Coronary artery (tissue), 2 donors: ENCODE results near the gene B3GALT5.

ENCODE experiments used
- DNase-seq: peaks from one replicate; pipeline ENCODE4 v3.0.0-alpha.2; 2017; ENCODE audit warnings: low spot score
- H3K27ac ChIP-seq, 2 donors: fragments of 200-600 bp; sonication (generic); one replicate each; pipeline ENCODE4 v1.5.1; 2016 to 2019
- H3K4me3 ChIP-seq: fragments of 200-600 bp; sonication (generic); 2 replicates; pipeline ENCODE4 v1.5.1; 2016; ENCODE audit warnings: mild to moderate bottlenecking, moderate library complexity
- CTCF ChIP-seq: fragments of 200-600 bp; sonication (generic); IDR thresholded peaks from one replicate; pipeline ENCODE4 v1.5.1; 2019; ENCODE audit warnings: antibody characterized with exemption

B3GALT5 gene

GRCh38 chr21:39625211-39625895 is 12.6 kb downstream of the B3GALT5 start:
- no peak for TF ChIP-seq CTCF
- H3K27ac ChIP-seq = no peak overlapping the region

GRCh38 chr21:39628385-39628784 is 15.6 kb downstream of the B3GALT5 start:
- Histone ChIP-seq H3K27ac (no peak overlapping the region), H3K4me3 (no peak overlapping the region)
- no peak for TF ChIP-seq CTCF
- DNase-seq = no peak

More at GRCh38 chr21:39625211-39625895, 12.6 kb downstream of the B3GALT5 start:
- DNase-seq = no peak
- H3K4me3 ChIP-seq = no peak overlapping the region

- H3K27ac ChIP-seq = no peak overlapping the region
- DNase-seq = no peak
- H3K4me3 ChIP-seq = no peak overlapping the region
- no peak for TF ChIP-seq CTCF
Observed at GRCh38 chr21:39630191-39630591, 17.5 kb downstream of the B3GALT5 start.

- no peak for DNase-seq
- TF ChIP-seq CTCF = no peak
Observed at GRCh38 chr21:39630827-39631226, 18.1 kb downstream of the B3GALT5 start.

GRCh38 chr21:39631842-39632562 is 19.3 kb downstream of the B3GALT5 start:
- no peak for DNase-seq
- H3K4me3 ChIP-seq = no peak overlapping the region
- no peak for TF ChIP-seq CTCF
- no peak overlapping the region for H3K27ac ChIP-seq

More at GRCh38 chr21:39630827-39631226, 18.1 kb downstream of the B3GALT5 start:
- no peak overlapping the region for H3K27ac ChIP-seq
- H3K4me3 ChIP-seq = no peak overlapping the region

- no peak for TF ChIP-seq CTCF
Observed at GRCh38 chr21:39632796-39633442, 20.2 kb downstream of the B3GALT5 start.

More at GRCh38 chr21:39632796-39633442, 20.2 kb downstream of the B3GALT5 start:
- Histone ChIP-seq H3K27ac (no peak overlapping the region), H3K4me3 (no peak overlapping the region)
- DNase-seq = peak; percentile 21
